Stimulated activated CD8-positive, alpha-beta memory T cell treated with anti-CD3 and anti-CD28 coated beads, Interleukin-15, amount 100 ng/mL, for 4 hours (primary cell): ENCODE data around the gene DTNB.

ENCODE experiments used
- DNase-seq, 2 donors: peaks; one replicate each; pipeline ENCODE4 v3.0.0-alpha.2; 2020; ENCODE audit warnings: low read depth in 2 of 2

DTNB gene

DNA sequence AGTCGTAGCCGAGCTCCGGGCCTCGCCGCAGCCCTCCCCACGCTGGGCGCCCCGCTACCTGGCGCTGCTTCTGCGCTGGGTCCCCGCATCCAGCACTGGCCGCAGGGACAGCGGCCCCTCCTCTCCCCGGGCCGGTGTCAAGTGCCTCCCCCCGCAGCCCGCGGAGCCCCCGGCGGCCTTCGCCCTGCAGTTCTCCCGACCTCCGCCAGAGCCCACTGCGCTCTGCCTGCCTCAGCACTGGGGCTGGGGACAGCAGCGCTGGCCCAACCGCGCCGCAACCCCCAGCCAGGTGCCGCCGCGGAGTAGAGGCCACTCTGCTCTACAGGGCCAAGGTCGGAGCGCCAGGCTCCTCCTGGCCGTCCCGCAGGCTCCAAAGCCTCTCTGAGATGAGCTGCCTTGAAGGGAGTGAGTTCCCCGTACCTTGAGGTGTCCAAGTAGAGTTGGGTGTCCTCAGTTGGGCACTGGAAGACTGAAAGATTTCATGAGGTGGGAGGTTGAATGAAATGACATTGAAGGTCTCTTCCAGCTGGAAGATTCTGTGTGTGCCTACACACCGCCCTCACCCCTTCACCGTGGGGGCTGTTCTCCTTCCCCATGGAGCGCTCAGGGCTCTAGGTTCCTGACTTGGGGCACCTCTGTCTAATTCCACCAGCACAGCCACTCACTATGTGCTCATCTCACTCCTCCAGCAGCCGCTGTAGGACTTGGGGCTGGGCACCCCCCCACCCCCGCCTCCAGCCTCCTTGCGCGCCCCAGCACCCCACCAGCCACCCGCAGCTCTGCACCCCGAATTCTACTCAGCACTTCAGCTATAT lies 330.8 kb downstream of the DTNB start:
- DNase-seq = peak; percentile 52 to 72

DNA sequence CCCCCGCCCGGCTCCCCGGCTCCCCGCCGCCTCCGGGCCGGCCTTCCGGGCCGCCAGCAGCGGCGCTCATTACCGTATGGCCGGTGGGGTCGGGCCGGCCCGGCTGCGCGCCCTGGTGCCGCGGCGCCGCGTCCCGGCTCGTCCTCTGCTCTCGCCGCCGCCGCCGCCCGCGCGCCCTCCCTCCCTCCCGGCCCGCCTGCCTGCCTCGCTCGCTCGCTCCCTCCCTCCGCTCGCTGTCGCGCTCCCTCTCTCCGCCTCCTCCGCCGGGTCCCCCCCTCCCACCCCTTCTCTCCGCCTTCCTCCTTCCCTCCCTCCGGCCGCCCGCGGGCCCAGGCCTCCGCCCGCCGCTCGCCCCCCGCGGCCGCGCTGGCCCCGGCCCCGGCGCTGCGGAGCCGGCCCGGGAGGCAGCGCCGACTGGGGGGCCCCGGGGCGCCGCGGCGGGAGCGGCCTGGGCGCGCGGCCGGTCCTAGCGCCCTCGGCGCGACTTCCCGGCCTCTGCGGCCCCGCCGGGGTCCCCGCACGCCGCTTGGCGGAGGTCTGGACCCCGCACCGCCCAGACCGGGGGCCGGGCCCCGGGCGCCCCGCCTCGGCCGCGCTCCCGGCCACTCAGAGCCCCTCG lies 331.5 kb downstream of the DTNB start, which contains the start of gene DNMT3A:
DNMT3A (minus strand) TSS at position 173 of the 619 bp plus-strand sequence. CDS start 27,941 bp downstream, outside the sequence.
- peak; percentile 45 to 63 for DNase-seq

DNA sequence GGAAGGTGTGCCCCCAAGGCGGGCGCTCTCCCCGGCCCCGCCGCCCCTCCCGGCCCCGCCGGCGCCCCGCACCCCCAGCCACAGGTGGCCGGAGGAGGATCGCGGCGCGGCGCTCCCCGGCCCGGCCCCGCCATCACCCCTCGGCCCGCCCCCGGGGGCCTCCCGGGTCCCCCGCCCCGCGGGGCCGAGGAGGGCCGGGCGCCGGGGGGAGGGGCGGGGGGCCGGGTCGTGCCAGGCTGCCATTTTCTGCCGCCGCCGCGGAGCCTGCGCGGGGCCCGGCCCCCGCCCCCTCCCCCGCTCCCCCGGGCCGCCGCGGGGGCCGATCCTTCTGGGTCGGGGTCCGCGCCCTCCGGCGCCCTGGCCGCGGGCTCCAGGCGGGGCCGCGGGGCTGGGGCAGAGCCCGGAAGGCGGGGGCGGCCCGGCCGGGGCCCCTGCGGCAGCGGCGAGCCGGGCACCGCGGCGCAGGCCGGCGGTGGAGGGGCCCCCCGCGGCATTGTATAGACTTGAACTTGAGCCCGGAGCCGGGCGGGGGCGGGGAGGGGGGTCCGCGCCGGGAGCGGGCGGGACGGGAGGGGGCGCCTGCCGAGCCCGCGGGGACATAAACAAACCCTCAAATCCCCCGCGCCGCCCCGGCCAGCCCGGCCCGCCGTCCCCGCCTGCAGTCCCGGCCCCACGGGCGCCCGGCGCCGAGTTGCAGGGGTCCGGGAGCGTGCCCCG lies 332.2 kb downstream of the DTNB start:
- no peak for DNase-seq

DNA sequence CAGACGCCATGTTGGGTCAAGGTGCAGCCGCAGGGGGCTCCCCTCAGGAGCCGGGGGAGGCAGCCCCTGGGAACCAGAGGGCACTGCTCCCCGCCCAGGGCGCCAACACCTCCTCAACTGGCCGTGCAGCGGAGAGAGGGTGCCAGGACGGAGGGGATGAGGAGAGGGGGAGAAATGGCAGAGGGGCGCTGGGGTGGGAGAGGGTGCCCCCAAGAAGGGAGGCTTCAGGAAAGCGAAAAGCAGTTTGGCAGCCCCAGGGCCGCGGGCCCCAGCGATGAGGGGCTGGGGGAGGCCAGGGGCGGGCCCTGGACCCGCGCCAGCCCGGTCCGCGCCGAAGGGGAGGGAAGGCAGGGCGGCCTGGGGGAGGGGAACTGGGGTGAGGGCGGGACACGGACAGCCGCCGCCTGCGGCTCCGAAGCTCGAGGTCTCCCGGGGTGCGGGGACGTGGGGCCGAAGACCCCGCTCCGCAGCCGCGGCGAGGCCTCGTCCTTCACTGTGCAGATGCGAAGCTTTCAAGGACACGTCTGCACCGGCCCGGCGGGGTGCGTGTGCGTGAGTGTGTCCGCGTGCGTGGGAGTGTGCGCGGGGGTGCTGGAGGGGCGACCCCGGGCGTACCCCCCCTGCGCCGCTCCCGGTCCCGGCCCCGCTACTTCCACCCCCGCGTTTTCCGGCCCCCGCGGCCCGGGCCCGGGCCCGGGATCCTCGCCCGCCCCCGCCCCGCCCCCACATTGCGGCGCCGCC lies 333.0 kb downstream of the DTNB start:
- DNase-seq = no peak

DNA sequence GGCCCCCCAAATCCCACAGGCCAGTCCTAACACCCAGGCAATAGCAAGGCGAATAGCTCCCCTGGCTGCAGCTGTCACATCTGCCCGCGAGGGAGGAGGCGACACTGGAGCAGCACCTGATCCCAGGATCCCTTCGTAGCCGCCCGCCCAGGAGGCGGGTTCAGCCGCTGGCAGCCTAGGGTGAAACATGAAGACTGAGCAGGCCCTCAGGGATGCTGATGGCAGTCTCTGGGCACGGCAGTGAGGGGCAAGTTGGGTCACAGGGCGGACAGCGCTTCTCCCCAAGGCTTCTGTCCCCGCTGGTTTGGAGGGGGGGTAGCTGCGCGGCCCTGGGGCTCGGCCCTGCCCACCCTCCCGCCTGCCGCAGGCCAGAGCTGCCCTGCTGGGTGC lies 333.6 kb downstream of the DTNB start:
- DNase-seq = no peak

DNA sequence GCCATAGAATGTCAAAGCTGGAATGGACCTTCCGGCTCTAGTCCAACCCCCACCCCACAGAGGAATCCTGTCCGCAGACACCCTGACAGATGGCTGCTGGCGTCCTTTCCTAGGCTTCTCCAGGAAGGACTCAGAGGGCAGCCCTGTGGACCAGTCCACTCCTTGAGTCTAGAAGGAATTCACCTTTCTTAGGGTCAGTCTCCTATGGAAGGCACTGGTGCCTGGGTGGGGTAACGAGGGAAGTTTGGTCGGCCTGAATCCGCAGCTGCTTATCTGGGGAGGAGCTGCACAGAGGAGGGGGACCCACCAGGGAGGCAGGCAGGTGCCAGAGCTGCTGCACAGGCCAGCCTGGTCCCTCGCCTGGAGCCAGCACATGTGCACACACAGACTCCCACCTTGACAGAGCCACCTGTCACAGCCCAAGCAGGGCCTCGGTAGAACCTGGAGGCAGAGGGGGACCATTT lies 334.1 kb downstream of the DTNB start:
- DNase-seq = no peak

DNA sequence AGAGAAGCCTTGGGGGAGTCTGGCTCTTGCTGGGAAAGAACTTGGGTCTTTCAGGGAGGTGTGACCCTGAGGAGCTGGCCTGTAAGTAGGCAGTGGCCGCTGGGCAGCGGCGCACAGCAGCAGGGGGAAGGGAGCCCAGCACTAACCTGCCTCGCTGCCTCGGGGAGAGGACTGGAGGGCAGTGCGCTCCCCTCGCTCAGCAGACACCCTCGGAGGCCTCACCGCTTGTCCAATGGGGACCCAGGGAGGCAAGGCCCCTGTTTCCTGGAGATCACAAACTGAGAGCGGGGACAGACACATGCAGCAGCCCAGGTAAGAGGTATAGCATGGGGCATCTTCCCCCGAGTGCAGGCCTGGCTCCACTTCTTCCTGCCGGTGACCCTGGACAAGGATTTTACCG lies 335.0 kb downstream of the DTNB start:
- DNase-seq = no peak

DNA sequence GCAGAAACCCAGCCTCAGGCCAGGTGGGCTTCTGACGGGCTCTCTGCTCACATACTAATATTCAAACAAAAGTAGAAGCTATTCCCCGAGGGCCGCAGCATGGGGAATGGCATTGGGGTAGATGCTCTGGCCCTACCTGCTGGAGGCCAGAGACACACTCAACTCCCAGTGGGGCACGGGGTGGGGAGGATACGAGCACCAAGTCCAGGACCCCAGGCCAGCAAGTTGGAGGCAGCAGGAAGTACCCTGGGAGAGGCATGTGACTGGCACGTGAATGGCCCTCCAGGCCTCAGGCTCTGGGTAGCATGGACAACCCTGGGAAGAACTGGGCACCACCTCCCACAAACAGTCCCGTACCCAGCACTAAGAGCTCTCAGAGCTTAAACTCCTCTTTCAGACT lies 335.5 kb downstream of the DTNB start:
- DNase-seq = no peak

DNA sequence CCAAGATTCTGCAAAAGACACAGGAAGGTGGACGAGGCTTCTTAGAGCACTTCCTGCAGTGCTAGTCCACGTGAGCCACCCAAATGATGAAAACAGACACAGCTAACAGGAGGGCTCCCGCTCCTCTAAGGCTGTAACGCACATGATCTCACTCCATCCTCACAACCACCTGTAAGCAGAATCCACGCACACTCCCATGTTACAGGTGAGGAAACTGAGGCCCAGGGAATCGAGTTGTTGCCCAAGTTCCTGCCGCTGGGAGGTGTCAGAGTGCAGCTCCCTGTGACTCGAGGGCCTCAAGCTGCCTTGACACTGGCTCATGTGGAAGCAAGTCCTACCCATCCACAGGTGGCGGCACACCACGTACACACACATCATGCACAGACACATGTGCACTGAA lies 336.1 kb downstream of the DTNB start:
- no peak for DNase-seq

DNA sequence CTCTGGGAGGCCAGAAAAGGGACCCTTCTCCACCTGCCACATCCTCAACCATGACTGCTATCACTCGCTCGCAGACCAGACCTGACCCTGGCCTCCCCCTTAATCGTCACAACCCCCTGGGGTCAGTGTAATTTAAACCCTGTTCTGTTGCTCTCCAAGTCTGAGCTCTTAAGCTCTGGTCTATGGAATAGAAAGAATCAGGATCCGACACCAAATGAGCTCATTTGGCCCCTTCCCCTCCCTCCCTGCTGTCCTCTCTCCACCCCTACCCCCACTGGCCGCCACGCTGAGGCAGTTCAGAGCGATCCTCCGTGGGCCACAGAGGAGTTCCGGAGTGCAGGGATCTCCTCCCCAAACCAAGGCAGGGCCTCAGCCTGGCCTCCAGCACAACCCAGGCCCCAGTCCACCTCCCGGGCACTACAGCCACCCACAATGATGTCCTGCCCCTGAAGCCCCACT lies 337.0 kb downstream of the DTNB start:
- no peak for DNase-seq

DNA sequence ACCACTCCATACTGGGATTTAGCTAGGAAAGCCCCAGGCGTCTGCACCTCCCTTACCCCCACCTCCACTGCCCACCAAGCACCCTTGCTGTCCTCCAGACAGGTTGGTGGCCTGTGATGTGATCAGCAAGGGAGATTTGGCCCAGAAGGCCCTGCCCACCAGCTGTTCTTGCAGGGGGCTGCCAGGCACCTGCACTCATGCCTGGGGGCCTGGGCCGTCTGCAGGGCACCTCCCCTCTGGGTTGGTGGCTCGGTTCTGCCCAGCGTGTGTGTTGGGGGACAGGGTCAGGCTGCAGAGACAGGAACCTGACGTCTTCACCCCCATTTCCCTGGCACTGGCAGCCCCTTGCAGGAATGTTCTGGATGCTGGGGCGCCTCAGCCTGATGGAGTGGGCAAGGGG lies 337.4 kb downstream of the DTNB start:
- DNase-seq = no peak

DNA sequence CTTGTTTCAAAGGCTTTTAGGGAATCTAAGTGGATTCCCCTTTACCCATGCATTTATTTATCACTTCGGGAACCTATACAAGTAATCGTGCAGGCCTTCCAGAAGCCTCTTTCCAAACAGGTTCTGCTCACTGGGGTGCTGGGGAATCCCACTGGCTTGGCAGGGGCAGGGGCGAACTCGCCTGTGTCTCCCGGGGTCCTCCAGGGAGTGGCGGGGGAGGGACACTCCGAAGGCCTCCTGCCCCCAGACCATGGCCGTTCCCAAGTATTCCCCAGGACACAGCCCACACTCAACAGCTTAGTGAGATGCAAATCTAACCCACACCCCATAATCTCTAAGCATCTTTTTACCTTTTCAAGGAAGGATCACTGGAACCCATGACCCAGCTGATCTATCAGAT lies 338.2 kb downstream of the DTNB start:
- no peak for DNase-seq

DNA sequence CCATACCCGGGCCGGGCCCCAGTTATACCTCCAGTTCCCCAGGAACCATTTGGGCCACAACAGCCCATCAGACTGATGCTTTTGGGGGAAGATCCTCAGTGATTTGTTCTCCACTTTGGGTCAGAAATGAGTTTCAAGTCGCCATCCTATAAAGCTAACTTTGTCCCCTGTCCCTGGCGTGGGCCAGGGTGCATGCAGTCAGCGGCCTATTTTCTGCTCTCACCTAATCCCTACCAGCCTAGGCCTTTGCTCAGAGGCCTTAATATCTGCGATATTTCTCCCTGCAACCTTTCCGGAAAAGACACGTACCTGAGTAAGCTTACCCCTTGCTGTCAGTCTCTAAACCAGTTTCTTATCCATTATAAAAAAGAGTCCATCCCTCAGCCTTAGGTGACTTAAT lies 338.9 kb downstream of the DTNB start:
- DNase-seq = no peak

DNA sequence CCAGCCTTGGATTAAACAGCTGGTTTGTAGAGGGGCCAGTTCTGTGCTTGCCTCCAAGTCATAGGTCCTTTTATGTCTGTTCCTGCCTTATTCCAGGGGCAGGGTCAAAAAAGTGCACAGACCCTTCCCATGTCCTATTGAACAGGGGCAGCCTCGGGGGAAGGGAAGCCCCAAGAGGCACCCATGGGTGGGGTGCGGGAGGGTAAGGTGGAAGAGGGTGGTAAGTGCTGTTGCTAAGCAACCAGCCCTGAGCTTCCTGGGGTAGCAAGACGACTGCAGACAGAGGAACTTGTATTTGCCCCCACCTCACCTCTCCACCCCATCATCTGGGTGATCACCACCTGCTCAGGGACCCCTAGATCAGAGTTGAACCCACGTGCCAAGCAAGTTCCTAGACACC lies 339.4 kb downstream of the DTNB start:
- DNase-seq = no peak

DNA sequence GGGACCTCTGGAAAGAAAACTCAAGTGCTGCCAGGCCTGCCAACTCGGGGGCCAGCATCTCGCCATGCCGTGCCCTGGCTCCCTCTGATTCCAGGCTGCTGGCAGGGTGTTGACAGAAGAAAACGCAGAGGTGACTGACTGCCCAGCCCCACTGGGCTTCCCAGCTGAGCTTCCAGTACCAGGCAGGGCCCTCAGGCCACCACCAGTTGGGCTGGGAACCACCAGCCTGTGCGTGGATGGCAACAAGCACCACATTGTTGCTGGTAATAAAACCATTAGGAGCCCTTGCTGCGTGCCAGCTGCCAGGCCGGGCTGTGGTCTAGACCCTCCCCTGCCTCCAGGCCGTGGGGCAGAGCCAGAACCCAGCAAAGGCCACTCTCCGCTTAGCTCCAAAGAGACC lies 340.8 kb downstream of the DTNB start:
- DNase-seq = no peak

DNA sequence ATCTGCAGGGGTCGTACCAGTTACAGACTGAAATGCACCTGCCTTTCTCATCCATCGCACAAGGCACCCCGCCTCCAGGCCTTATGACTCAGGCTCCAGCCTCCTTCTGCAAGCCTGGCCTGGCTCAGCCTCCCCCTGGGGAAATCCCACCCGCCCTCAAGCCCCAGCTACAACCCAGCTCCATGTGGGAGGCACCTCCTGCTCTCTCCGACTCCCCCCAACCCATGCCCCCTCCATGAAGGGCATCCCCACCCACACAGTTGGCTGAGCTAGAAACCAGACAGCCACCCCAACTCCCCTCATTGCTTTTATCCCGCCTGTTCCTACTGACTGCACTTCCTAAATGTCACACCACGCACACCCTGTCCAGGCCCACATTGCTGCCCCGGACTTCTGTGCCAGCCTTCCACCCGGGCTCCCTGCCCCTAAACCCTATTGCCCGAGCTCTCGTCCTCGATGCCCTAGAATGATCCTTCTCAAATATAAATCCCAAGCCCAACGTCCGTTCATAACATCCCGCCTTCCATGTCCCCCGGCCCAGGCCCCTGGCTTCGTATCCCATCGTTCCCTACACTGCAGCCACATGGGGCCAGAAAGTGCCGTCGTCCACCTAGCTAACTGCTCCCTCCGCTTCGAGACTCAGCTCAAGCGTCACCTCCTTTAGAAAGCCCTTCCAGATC lies 341.6 kb downstream of the DTNB start:
- DNase-seq = peak; percentile 68 to 79

DNA sequence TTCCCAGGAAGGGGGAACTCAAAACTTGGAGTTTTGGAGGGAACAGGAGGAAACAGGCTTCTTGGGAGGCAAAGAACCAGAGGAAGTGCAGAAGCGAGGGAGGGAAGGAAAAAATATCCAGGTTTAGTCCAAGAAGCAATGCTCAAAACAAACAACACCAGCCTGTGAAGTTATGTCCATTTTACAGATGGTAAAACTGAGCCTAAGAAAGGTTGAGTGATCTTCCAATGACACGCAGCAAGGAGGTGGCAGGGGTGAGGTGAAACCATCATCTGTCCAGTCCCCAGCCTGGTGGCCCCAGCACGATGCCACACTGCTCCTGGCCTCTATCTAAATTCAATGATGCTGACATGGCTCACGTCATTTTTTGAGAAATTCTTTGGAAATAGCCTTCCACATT lies 342.4 kb downstream of the DTNB start:
- no peak for DNase-seq

DNA sequence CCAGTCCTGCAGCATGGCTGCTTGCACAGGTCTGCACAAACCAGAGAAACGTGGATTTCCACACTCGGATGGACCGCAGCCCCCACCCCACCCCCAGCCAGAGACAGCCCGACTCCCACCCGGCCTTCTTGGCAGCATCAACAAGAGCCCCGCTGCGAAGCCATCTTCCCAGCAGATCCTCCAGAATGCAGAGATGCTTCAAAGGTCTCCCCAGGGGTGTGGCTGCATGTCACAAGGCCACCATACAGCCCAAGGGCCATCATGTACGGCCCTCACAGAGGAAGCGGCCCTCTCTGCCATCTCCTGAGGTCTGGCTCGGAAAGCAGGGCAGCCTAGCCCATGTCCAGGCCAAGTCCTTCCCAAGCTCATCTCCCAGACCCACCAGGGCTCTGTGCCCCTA lies 343.1 kb downstream of the DTNB start:
- DNase-seq = no peak

DNA sequence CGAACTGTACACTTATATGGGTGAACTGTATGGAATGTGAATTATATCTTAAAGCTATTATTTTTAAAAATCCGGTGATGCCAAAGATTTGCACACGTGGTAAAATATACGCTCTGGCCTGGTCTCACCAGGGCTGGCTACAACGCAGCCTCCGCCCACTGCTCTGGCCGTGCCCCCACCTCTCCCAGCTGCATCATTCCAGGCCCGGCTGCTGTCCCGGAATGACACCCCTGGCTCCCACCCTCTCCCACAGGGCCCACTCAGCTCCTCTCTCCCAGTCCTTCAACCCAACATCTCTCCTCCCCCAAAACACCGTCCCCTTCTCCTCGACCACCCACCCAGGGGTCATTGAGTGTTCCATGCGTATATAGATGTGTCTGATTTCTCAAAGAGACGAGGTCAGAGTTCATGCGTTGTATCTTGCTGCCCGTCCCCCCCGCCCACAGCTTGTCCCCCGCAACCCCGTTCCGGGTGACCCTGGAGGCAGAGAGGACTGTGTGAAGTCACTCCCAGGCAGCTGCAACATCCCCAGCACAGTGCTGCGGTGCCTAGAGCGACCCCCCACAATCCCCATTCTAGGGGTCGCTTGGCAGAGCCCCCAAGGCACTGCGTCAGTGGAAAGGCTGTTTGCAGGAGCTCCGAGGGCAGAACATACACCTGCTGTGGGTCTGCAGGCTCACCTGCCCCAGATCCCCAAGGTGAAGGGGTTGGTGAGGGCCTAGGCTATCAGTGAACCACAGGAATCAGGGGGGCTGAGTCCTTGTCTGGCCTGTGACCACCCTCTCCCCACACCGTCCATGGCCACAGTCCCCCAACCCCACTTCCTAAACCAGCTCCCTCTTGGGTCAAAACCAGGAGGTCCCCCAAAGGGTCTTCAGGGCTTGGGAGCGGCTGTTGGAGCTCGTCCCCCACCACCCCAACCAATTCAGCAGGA lies 345.0 kb downstream of the DTNB start:
- DNase-seq = no peak
